ENCODE measurements around the gene PDXK. TPM values are rescaled to one million over a fixed set of nuclear protein-coding genes. Genes with fewer than 3 reads are reported as not detected.

PDXK gene
- total and polyA plus RNA-seq, 2 of the 8 experiments (the other 6 are each of a cell fraction or from before 2014, with no cell fraction given) = 78.0 to 112 TPM

GRCh38 chr21:43775190-43775589, 56.3 kb downstream of the PDXK start:
- H3K79me1 ChIP-seq (ENCODE audit: low read depth, low read length) = no peaks in the 10 kb centered on the region; the same call in 1 of the 2 replicates
- H3K14ac ChIP-seq (ENCODE audit: insufficient read length) = no peak overlapping the region
- H3K23ac ChIP-seq (ENCODE audit: insufficient read length) = no peak overlapping the region
- H4K5ac ChIP-seq (ENCODE audit: insufficient read length, low read depth, low read length) = no peak overlapping the region
- no peak overlapping the region for H2BK15ac ChIP-seq (ENCODE audit: low read length)
- no peak overlapping the region for H3K18ac ChIP-seq (ENCODE audit: extremely low read depth, low read length)
- peaks cover 0 to 6% of the 10 kb centered on the region in 2 experiments for H4K20me1 ChIP-seq (replicated peaks in 1 of 2; ENCODE audit: control insufficient read depth in 1 of 2, insufficient read depth in 2 of 2, low read length in 2 of 2)
- H3K36me3 ChIP-seq (ENCODE audit: control insufficient read depth in 2 of 4, insufficient read depth in 4 of 4, low read length in 3 of 4) = peaks cover 8 to 17% (median 10%) of the 10 kb centered on the region in 4 experiments; a peak in 6 of 8 replicates
- H3K23me2 ChIP-seq (ENCODE audit: low read depth, low read length) = peaks cover 4% of the 10 kb centered on the region; the same call in 1 of the 2 replicates
- no peak overlapping the region; the same call in 1 of the 2 replicates for H4K8ac ChIP-seq (ENCODE audit: extremely low read depth, insufficient read depth, low read length)
- no peak overlapping the region for H2BK20ac ChIP-seq (ENCODE audit: low read length)
- no peak overlapping the region for H2BK5ac ChIP-seq (ENCODE audit: low read depth, low read length)
- H4K91ac ChIP-seq (replicated peaks; ENCODE audit: insufficient read length, low read length) = no peak overlapping the region
- peak overlapping the region; percentile 71 to 80 for H3K4me2 ChIP-seq (ENCODE audit: insufficient read depth in 1 of 2, low read depth in 2 of 2, low read length in 2 of 2)
- no peak for FAIRE-seq
- TF ChIP-seq MAFK (IDR thresholded peaks at IDR 0.05; ENCODE audit: low read depth, low read length) = no peak
- no peak for TF ChIP-seq YY1 (IDR thresholded peaks at IDR 0.05; ENCODE audit: low read depth, low read length)
- no peak for TF ChIP-seq TBP (IDR thresholded peaks at IDR 0.05; ENCODE audit: low read depth, low read length)
- no peak for TF ChIP-seq ZNF274 (IDR thresholded peaks at IDR 0.05; ENCODE audit: borderline replicate concordance, extremely low read depth, low read length)
- no peak for TF ChIP-seq CHD2 (IDR thresholded peaks at IDR 0.05; ENCODE audit: low read length)
- TF ChIP-seq SP1 (IDR thresholded peaks at IDR 0.05; ENCODE audit: low read depth, low read length) = no peak
- no peak for TF ChIP-seq KDM4A (IDR thresholded peaks at IDR 0.05; ENCODE audit: low read depth, low read length, severe bottlenecking)
- TF ChIP-seq EGR1 (IDR thresholded peaks at IDR 0.05; ENCODE audit: borderline replicate concordance, low read depth, low read length) = no peak
- H3K56ac ChIP-seq (replicated peaks; ENCODE audit: insufficient read length, low read depth, low read length) = no peak overlapping the region
- H3K27ac ChIP-seq (ENCODE audit: low read depth, low read length) = no peak overlapping the region
- no peaks in the 10 kb centered on the region for H3K9me3 ChIP-seq (ENCODE audit: insufficient read depth in 2 of 2, low read depth in 1 of 2, low read length in 1 of 2)
- H3K4me1 ChIP-seq (replicated peaks in 1 of 4; ENCODE audit: control insufficient read depth in 3 of 4, insufficient read depth in 4 of 4, low read length in 3 of 4) = peaks cover 0 to 15% (median 9%) of the 10 kb centered on the region in 4 experiments; a peak in 6 of 7 replicates
- no peak for DNase-seq (ENCODE audit: low read depth in 1 of 2, low spot score in 2 of 2)
- H3K9ac ChIP-seq (replicated peaks in 1 of 4; ENCODE audit: extremely low read depth in 1 of 4, low read depth in 3 of 4, low read length in 3 of 4) = peak overlapping the region in 2 of 4 experiments; percentile 67 to 83; a peak in 4 of 7 replicates
- ChIA-PET CTCF (ENCODE audit: partially characterized antibody) (interaction anchor here (1.6 kb wide), 1 partner anchor 15 kb away, joined by 4 read pairs; no protein-coding TSS in a partner anchor), POLR2A (ENCODE audit: partially characterized antibody) (interaction anchor here (0.8 to 5.2 kb wide), 3 partner anchors 13 to 47 kb away, joined by 3 to 28 read pairs (median 4); no protein-coding TSS in a partner anchor)
- H2AK5ac ChIP-seq (ENCODE audit: low read depth, low read length) = no peak overlapping the region
- peak overlapping the region; percentile 83 to 92 (median 87) for H3K4me3 ChIP-seq (ENCODE audit: extremely low read depth in 1 of 4, insufficient read depth in 2 of 4, low read depth in 3 of 4, low read length in 4 of 4)
- H2AFZ ChIP-seq (ENCODE audit: low read length) = no peak overlapping the region
- no peaks in the 10 kb centered on the region for H3K27me3 ChIP-seq (replicated peaks in 1 of 4; ENCODE audit: control insufficient read depth in 3 of 4, extremely low read depth in 1 of 4, insufficient read depth in 3 of 4, low read length in 3 of 4)
- no peak overlapping the region for H2BK120ac ChIP-seq (replicated peaks; ENCODE audit: low read depth, low read length)
- no peak overlapping the region for H3K4ac ChIP-seq (replicated peaks; ENCODE audit: insufficient read length, low read depth, low read length)
- WGBS, 2 experiments (ENCODE audit: extremely low coverage in 1 of 2, insufficient coverage in 1 of 2, insufficient read length in 1 of 2, insufficient replicate concordance in 2 of 2, low coverage in 1 of 2, low lambda C conversion rate in 2 of 2, missing lambda C conversion rate in 1 of 2) = 87% methylated on average over 12 of the region's 12 CpGs; no CpG with 5 or more reads in 1 of the 2 experiments
- H3K79me2 ChIP-seq (ENCODE audit: control insufficient read depth in 1 of 2, insufficient read depth in 2 of 2, low read length in 2 of 2) = peaks cover 0 to 19% of the 10 kb centered on the region in 2 experiments; a peak in 1 of 4 replicates
- H2BK12ac ChIP-seq (ENCODE audit: low read depth, low read length) = no peak overlapping the region

Measured in H1 (cell line).